NCI-H1048 (cell line): ENCODE data around the gene VIPR1.
A peak's percentile ranks its signal among the peaks of the same experiment; 100 is the strongest.
"Not testable (repeated sequence)": the region's sequence is repeated elsewhere in the genome, so short reads cannot be mapped to it uniquely, and the experiment has no call there.

Experiments used
- DNase-seq: peaks from one replicate; lab custom pipeline; 2025; lab: John Stamatoyannopoulos, UW

VIPR1 gene

GRCh38 chr3:42535981-42536784, 33.7 kb downstream of the VIPR1 start:
- no peak for DNase-seq

GRCh38 chr3:42537350-42537749, 34.9 kb downstream of the VIPR1 start:
- DNase-seq = no peak

GRCh38 chr3:42539871-42540714, 37.6 kb downstream of the VIPR1 start:
- DNase-seq = peak; percentile 11

- DNase-seq = no peak
These were observed 38.6 kb downstream of the VIPR1 start for GRCh38 chr3:42541079-42541478.

GRCh38 chr3:42544492-42545283, 42.2 kb downstream of the VIPR1 start:
- DNase-seq = no peak

GRCh38 chr3:42545284-42545900, 42.9 kb downstream of the VIPR1 start:
- DNase-seq = no peak

- no peak for DNase-seq
These were observed 44.3 kb downstream of the VIPR1 start for GRCh38 chr3:42546691-42547213.

- DNase-seq = peak; percentile 24
These were observed 45.0 kb downstream of the VIPR1 start for GRCh38 chr3:42547401-42547945.

GRCh38 chr3:42549131-42549530, 46.7 kb downstream of the VIPR1 start:
- DNase-seq = no peak

- DNase-seq = no peak
These were observed 47.8 kb downstream of the VIPR1 start for GRCh38 chr3:42550250-42550649.

- no peak for DNase-seq
These were observed 50.4 kb downstream of the VIPR1 start for GRCh38 chr3:42552830-42553229.

GRCh38 chr3:42556089-42556632, 53.7 kb downstream of the VIPR1 start:
- no peak for DNase-seq

- DNase-seq = not testable (repeated sequence)
These were observed 54.4 kb downstream of the VIPR1 start for GRCh38 chr3:42556817-42557216.

- DNase-seq = no peak
These were observed 55.4 kb downstream of the VIPR1 start for GRCh38 chr3:42557854-42558253.

- no peak for DNase-seq
These were observed 59.8 kb downstream of the VIPR1 start for GRCh38 chr3:42562047-42562907.

- DNase-seq = no peak
These were observed 67.2 kb downstream of the VIPR1 start for GRCh38 chr3:42569593-42570142.

GRCh38 chr3:42572278-42572677, 69.8 kb downstream of the VIPR1 start:
- no peak for DNase-seq

GRCh38 chr3:42575137-42575741, 72.8 kb downstream of the VIPR1 start:
- DNase-seq = no peak

GRCh38 chr3:42578054-42578453, 75.6 kb downstream of the VIPR1 start:
- DNase-seq = no peak
